Neuron (in vitro differentiated cells): Measurements from ENCODE around the gene ZNF232.
"Not testable (repeated sequence)": the region's sequence is repeated elsewhere in the genome, so short reads cannot be mapped to it uniquely, and the experiment has no call there.

ENCODE experiments used
- H2AFZ ChIP-seq: one replicate; pipeline ENCODE4 v1.6.1; 2013; ENCODE audit warnings: low read depth, mild to moderate bottlenecking, inconsistent platforms, low read length, moderate library complexity
- H3K27me3 ChIP-seq: one replicate; pipeline ENCODE4 v1.6.1; 2013; ENCODE audit warnings: low read length; ENCODE audit not compliant: insufficient read depth
- H3K36me3 ChIP-seq: one replicate; pipeline ENCODE4 v1.6.1; 2013; ENCODE audit warnings: low read length; ENCODE audit not compliant: insufficient read depth
- H3K4me1 ChIP-seq: one replicate; pipeline ENCODE4 v1.6.1; 2013; ENCODE audit warnings: low read length; ENCODE audit not compliant: insufficient read depth
- H3K4me3 ChIP-seq: 2 replicates; pipeline ENCODE4 v1.5.1; 2013; ENCODE audit warnings: mild to moderate bottlenecking, low read length, moderate library complexity
- H3K9me3 ChIP-seq: one replicate; pipeline ENCODE4 v1.6.1; 2013; ENCODE audit warnings: low read length

Gene ZNF232

GRCh38 chr17:5111402-5112204, at the start of gene ZNF232:
ZNF232 (minus strand) TSS chr17:5111878; CDS start chr17:5111822, 56 bp downstream.
- peaks cover 26% of the 10 kb centered on the region for H3K36me3 ChIP-seq
- H3K27me3 ChIP-seq: no peaks in the 10 kb centered on the region
- peaks cover 6% of the 10 kb centered on the region for H3K4me1 ChIP-seq
- H2AFZ ChIP-seq: peak within 1 kb of the TSS; percentile 74
- peak within 1 kb of the TSS; percentile 75 for H3K4me3 ChIP-seq
- peaks cover 19% of the 10 kb centered on the region for H3K9me3 ChIP-seq

- H2AFZ ChIP-seq, H3K9me3 ChIP-seq, H3K36me3 ChIP-seq, H3K27me3 ChIP-seq, H3K4me1 ChIP-seq, H3K4me3 ChIP-seq: not testable (repeated sequence)
These were observed 49.0 kb upstream of the ZNF232 start for GRCh38 chr17:5160702-5161101.

- not testable (repeated sequence) for H3K27me3 ChIP-seq, H3K36me3 ChIP-seq, H3K4me3 ChIP-seq, H2AFZ ChIP-seq, H3K9me3 ChIP-seq, H3K4me1 ChIP-seq
These were observed 34.4 kb upstream of the ZNF232 start for GRCh38 chr17:5146122-5146521.

GRCh38 chr17:5142877-5143276, 31.2 kb upstream of the ZNF232 start:
- not testable (repeated sequence) for H3K4me3 ChIP-seq, H2AFZ ChIP-seq, H3K9me3 ChIP-seq, H3K4me1 ChIP-seq, H3K36me3 ChIP-seq, H3K27me3 ChIP-seq

GRCh38 chr17:5139458-5139732, 27.7 kb upstream of the ZNF232 start:
- Histone ChIP-seq H3K9me3 (no peaks in the 10 kb centered on the region), H3K4me3 (no peak overlapping the region), H3K27me3 (no peaks in the 10 kb centered on the region), H3K36me3 (no peaks in the 10 kb centered on the region), H2AFZ (no peak overlapping the region), H3K4me1 (no peaks in the 10 kb centered on the region)

GRCh38 chr17:5138616-5139457, 27.2 kb upstream of the ZNF232 start:
- H3K4me1 ChIP-seq: no peaks in the 10 kb centered on the region
- H3K27me3 ChIP-seq: no peaks in the 10 kb centered on the region
- no peaks in the 10 kb centered on the region for H3K36me3 ChIP-seq
- H3K9me3 ChIP-seq: no peaks in the 10 kb centered on the region
- H2AFZ ChIP-seq: no peak overlapping the region
- H3K4me3 ChIP-seq: no peak overlapping the region

GRCh38 chr17:5138198-5138544, 26.5 kb upstream of the ZNF232 start:
- H3K27me3 ChIP-seq, H3K36me3 ChIP-seq, H2AFZ ChIP-seq, H3K4me3 ChIP-seq, H3K9me3 ChIP-seq, H3K4me1 ChIP-seq: not testable (repeated sequence)

- not testable (repeated sequence) for H2AFZ ChIP-seq, H3K36me3 ChIP-seq, H3K4me3 ChIP-seq, H3K27me3 ChIP-seq, H3K4me1 ChIP-seq, H3K9me3 ChIP-seq
These were observed 26.0 kb upstream of the ZNF232 start for GRCh38 chr17:5137511-5138197.

- not testable (repeated sequence) for H3K4me3 ChIP-seq, H3K9me3 ChIP-seq, H3K27me3 ChIP-seq, H3K36me3 ChIP-seq, H2AFZ ChIP-seq, H3K4me1 ChIP-seq
These were observed 25.1 kb upstream of the ZNF232 start for GRCh38 chr17:5136580-5137412.

GRCh38 chr17:5135726-5136579, 24.3 kb upstream of the ZNF232 start:
- Histone ChIP-seq H3K36me3 (no peaks in the 10 kb centered on the region), H3K27me3 (no peaks in the 10 kb centered on the region), H3K9me3 (no peaks in the 10 kb centered on the region), H3K4me3 (no peak overlapping the region), H2AFZ (no peak overlapping the region), H3K4me1 (no peaks in the 10 kb centered on the region)

GRCh38 chr17:5135131-5135712, 23.5 kb upstream of the ZNF232 start:
- not testable (repeated sequence) for H3K36me3 ChIP-seq, H2AFZ ChIP-seq, H3K4me1 ChIP-seq, H3K9me3 ChIP-seq, H3K4me3 ChIP-seq, H3K27me3 ChIP-seq

GRCh38 chr17:5134571-5134970, 22.9 kb upstream of the ZNF232 start:
- not testable (repeated sequence) for H3K9me3 ChIP-seq, H3K27me3 ChIP-seq, H3K4me1 ChIP-seq, H3K4me3 ChIP-seq, H2AFZ ChIP-seq, H3K36me3 ChIP-seq
